ES-I3 (cell line): Measurements from ENCODE around the gene FAM24B.
"Not testable (repeated sequence)": the region's sequence is repeated elsewhere in the genome, so short reads cannot be mapped to it uniquely, and the experiment has no call there.

Experiments
- H3K36me3 ChIP-seq: 2 replicates; pipeline ENCODE4 v1.6.1; 2013; ENCODE audit warnings: mild to moderate bottlenecking, low read length, control low read depth, moderate library complexity; ENCODE audit not compliant: insufficient read depth
- H3K4me1 ChIP-seq: 2 replicates; pipeline ENCODE4 v1.6.1; 2013; ENCODE audit warnings: mild to moderate bottlenecking, control low read depth, low read length; ENCODE audit not compliant: insufficient read depth
- H3K9ac ChIP-seq: 2 replicates; pipeline ENCODE4 v1.6.1; 2013; ENCODE audit warnings: low read depth, mild to moderate bottlenecking, low read length, moderate library complexity
- H3K9me3 ChIP-seq: 2 replicates; pipeline ENCODE4 v1.6.1; 2013; ENCODE audit warnings: mild to moderate bottlenecking, low read length, moderate library complexity; ENCODE audit not compliant: control insufficient read depth, insufficient read depth

Gene FAM24B

DNA sequence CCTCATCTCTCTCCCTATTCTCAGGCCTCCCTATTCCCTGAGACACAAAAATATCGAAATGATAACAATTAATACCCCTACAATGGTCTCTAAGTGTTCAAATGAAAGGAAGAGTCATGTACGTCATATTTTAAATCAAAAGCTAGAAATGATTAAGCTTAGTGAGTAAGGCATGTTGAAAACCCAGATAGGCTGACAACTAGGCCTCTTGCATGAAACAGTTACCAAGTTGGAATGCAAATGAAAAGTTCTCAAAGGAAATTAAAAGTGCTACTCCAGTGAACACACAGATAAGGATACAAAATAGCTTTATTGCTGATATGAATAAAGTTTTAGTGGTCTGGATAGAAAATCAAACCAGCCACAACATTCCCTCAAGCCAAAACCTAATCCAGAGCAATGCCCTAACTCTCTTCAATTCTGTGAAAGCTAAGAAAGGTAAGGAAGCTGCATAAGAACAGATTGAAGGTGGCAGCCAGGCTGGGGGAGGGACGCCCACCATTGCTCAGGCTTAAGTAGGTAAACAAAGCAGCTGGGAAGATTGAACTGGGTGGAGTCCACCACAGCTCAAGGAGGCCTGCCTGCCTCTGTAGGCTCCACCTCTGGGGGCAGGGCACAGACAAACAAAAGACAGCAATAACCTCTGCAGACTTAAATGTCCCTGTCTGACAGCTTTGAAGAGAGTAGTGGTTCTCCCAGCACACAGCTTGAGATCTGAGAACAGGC lies 12.5 kb downstream of the FAM24B start:
- H3K9me3 ChIP-seq, H3K9ac ChIP-seq, H3K36me3 ChIP-seq, H3K4me1 ChIP-seq: not testable (repeated sequence)

- Histone ChIP-seq H3K4me1 (no peaks in the 10 kb centered on the region), H3K9me3 (no peaks in the 10 kb centered on the region; the same call in 1 of the 2 replicates), H3K9ac (no peak overlapping the region), H3K36me3 (no peaks in the 10 kb centered on the region)
Measured at GRCh38 chr10:122864901-122865300, 14.5 kb downstream of the FAM24B start.

- Histone ChIP-seq H3K9me3 (no peaks in the 10 kb centered on the region; the same call in 1 of the 2 replicates), H3K36me3 (no peaks in the 10 kb centered on the region), H3K9ac (no peak overlapping the region), H3K4me1 (no peaks in the 10 kb centered on the region)
Measured at GRCh38 chr10:122864194-122864592, 15.2 kb downstream of the FAM24B start.

- Histone ChIP-seq H3K9ac (no peak overlapping the region), H3K36me3 (no peaks in the 10 kb centered on the region)
Measured at GRCh38 chr10:122863216-122864193, 15.9 kb downstream of the FAM24B start.

DNA sequence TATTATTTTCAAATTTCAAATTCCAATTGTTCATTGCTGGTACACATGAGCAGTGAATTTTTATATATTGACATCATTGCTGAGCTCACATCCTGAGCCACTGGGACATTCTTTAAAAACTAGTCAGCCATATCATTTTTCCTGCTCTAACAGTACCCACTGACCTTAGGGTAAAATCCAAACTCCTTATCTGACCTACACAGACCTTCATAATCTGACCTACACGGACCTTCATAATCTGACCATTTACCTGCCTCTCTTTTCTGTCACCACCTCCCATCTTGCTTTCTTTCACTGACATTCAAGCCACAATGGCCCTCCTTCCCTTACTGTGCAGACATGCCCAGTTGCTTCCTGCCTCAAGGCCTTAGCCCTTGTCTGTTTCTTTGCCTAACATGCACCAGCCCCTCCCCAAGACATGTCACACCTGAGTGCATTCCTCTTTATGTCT lies 17.6 kb downstream of the FAM24B start:
- H3K9me3 ChIP-seq: no peaks in the 10 kb centered on the region
- no peaks in the 10 kb centered on the region for H3K36me3 ChIP-seq
- H3K9ac ChIP-seq: no peak overlapping the region
- H3K4me1 ChIP-seq: no peaks in the 10 kb centered on the region

More at GRCh38 chr10:122863216-122864193, 15.9 kb downstream of the FAM24B start:
- no peaks in the 10 kb centered on the region; the same call in 1 of the 2 replicates for H3K9me3 ChIP-seq
- H3K4me1 ChIP-seq: no peaks in the 10 kb centered on the region

- H3K36me3 ChIP-seq: no peaks in the 10 kb centered on the region
- H3K9ac ChIP-seq: no peak overlapping the region
- peaks cover 4% of the 10 kb centered on the region; the same call in 1 of the 2 replicates for H3K4me1 ChIP-seq
- H3K9me3 ChIP-seq: no peaks in the 10 kb centered on the region
Measured at GRCh38 chr10:122859527-122859926, 19.9 kb downstream of the FAM24B start.

DNA sequence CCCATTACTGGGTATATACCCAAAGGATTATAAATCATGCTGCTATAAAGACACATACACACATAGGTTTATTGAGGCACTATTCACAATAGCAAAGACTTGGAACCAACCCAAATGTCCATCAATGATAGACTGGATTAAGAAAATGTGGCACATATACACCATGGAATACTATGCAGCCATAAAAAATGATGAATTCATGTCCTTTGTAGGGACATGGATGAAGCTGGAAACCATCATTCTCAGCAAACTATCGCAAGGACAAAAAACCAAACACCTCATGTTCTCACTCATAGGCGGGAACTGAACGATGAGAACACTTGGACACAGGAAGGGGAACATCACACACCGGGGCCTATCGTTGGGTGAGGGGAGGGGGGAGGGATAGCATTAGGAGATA lies 21.3 kb downstream of the FAM24B start:
- H3K4me1 ChIP-seq, H3K9me3 ChIP-seq, H3K9ac ChIP-seq, H3K36me3 ChIP-seq: not testable (repeated sequence)

DNA sequence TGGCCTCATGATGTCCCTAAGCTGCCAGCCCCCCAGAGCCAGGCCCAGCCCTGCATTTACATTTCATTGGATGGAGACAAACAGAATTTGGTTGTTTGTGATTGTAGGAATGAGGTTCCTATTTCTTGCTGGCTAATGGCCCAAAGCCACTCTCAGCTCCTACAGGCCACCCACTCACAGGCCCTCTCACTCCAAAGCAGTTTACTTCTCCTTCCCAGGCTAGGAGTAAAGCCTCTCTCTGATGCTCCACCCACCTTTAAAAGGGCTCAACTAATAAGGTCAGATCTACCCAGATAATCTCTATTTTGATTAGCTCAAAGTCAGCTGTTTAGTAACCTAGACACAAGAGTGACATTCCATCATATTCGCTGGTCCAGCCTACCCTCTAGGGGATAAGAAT lies 22.5 kb downstream of the FAM24B start:
- no peak overlapping the region for H3K9ac ChIP-seq
- H3K4me1 ChIP-seq: peaks cover 9% of the 10 kb centered on the region; the same call in 1 of the 2 replicates
- no peaks in the 10 kb centered on the region for H3K9me3 ChIP-seq
- no peaks in the 10 kb centered on the region for H3K36me3 ChIP-seq

GRCh38 chr10:122855745-122856144 lies 23.6 kb downstream of the FAM24B start:
- Histone ChIP-seq H3K9ac (no peak overlapping the region), H3K9me3 (no peaks in the 10 kb centered on the region), H3K4me1 (peaks cover 12% of the 10 kb centered on the region; the same call in 1 of the 2 replicates), H3K36me3 (no peaks in the 10 kb centered on the region)

DNA sequence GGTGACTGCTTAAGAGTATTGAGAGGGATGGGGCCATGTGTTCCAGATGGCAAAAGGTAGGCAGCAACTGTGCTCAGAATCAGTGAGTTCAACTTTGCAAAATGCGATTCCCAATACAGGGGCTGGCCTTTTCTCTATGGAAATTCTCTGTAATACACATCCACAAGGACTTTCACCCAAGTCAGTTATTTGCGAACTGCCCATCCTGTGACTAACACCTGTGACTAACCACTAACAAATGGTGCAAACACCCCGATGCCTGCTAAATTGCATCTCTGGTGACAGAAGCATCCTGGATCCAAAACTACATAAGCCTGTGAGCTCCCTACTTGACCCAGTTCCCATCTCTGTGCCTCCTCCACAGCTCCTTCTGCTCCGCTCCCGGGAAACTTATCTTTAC lies 24.7 kb downstream of the FAM24B start:
- no peak overlapping the region for H3K9ac ChIP-seq
- peaks cover 16% of the 10 kb centered on the region for H3K4me1 ChIP-seq
- H3K36me3 ChIP-seq: no peaks in the 10 kb centered on the region
- no peaks in the 10 kb centered on the region for H3K9me3 ChIP-seq

GRCh38 chr10:122853665-122854313 lies 25.6 kb downstream of the FAM24B start:
- Histone ChIP-seq H3K36me3 (no peaks in the 10 kb centered on the region), H3K4me1 (peaks cover 16% of the 10 kb centered on the region), H3K9ac (no peak overlapping the region), H3K9me3 (no peaks in the 10 kb centered on the region)

- Histone ChIP-seq H3K36me3 (no peaks in the 10 kb centered on the region), H3K9ac (no peak overlapping the region), H3K9me3 (no peaks in the 10 kb centered on the region), H3K4me1 (peaks cover 16% of the 10 kb centered on the region)
Measured at GRCh38 chr10:122852261-122852660, 27.1 kb downstream of the FAM24B start.

DNA sequence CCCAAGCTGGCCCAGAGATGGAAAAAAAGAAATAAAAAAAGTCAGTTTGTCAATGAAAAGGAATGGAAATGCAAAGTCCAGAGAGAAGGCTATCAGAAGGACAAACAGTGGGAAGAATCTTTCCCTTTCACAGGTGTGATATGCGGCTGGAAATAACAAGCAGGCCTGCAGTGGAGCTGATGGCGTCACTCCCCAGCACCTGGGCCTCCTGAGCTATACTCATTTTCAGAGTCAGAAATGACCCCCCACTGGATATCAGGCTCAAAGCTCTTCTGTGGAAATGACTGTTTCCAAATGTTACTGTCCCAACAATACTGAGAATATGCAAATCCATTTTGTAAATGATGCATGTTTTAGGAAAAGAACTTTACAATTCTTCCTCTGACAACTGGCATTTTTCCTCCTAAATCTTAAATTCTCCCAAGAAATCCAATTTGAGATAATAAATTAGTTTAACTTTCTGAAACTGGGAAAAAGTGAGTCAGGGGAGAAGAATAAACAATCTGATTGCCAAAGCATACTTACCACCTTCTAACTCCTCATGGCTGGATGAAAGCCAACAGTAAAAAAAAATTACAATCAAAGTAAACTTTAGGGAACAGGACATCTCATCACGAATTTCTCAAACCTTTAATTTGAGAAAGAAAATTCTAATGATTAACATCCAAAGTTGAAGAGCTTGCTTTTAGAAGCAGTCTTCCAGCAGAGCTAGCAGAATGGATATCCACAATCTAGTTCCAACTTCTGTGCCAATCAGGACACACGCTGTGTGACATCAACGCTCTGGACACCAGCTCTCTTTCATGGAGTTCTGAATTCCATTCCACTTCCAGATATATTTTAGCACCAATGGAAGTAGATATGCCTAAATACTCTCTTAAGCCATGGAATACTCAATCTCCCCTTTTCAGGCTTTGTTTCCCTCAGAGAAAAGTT lies 28.4 kb downstream of the FAM24B start:
- no peak overlapping the region for H3K9ac ChIP-seq
- no peaks in the 10 kb centered on the region for H3K9me3 ChIP-seq
- H3K36me3 ChIP-seq: no peaks in the 10 kb centered on the region
- H3K4me1 ChIP-seq: peaks cover 16% of the 10 kb centered on the region
